CD4-positive, alpha-beta memory T cell (primary cell): ENCODE results near the gene TTN. TPM values are rescaled to one million over a fixed set of nuclear protein-coding genes. Genes with fewer than 3 reads are reported as not detected.

ENCODE experiments used
- CTCF ChIA-PET: fragments of 350-600 bp; sonication (Branson Sonifier 250); formaldehyde crosslinking; loops from one replicate; lab custom pipeline; 2021; ENCODE audit warnings: inconsistent platforms; ENCODE audit not compliant: partially characterized antibody; lab: Charles Lee
- POLR2A ChIA-PET: fragments of 350-600 bp; sonication (Branson Sonifier 250); formaldehyde crosslinking; loops from one replicate; lab custom pipeline; 2021; ENCODE audit not compliant: partially characterized antibody; lab: Charles Lee
- DNase-seq, 5 donors: peaks; one replicate each; pipeline versions ENCODE4 v3.0.0 to v3.0.0-alpha.2; 2020 to 2022; ENCODE audit warnings: mixed read lengths in 1 of 5
- H3K27ac ChIP-seq: one replicate; pipeline ENCODE4 v1.7.0; 2013; ENCODE audit warnings: low read depth, low read length
- H3K27me3 ChIP-seq: 2 replicates; pipeline ENCODE4 v1.7.0; 2013; ENCODE audit warnings: mild to moderate bottlenecking, low read length, moderate library complexity; ENCODE audit not compliant: insufficient read depth
- H3K36me3 ChIP-seq: 2 replicates; pipeline ENCODE4 v1.7.0; 2013; ENCODE audit warnings: mild to moderate bottlenecking, low read length, moderate library complexity; ENCODE audit not compliant: insufficient read depth
- H3K4me1 ChIP-seq: 2 replicates; pipeline ENCODE4 v1.7.0; 2013; ENCODE audit warnings: mild to moderate bottlenecking, low read length, moderate library complexity; ENCODE audit not compliant: insufficient read depth
- H3K4me3 ChIP-seq, 2 donors: one replicate each; pipeline ENCODE4 v1.7.0; 2013; ENCODE audit warnings: low read length in 2 of 2, mild to moderate bottlenecking in 1 of 2
- H3K9me3 ChIP-seq, 2 donors: one replicate each; pipeline ENCODE4 v1.7.0; 2013; ENCODE audit warnings: low read length in 2 of 2, control low read depth in 1 of 2; ENCODE audit not compliant: control insufficient read depth in 1 of 2
- H3K27ac Mint-ChIP-seq, 7 donors: one replicate each; pipeline ENCODE4 v1.8.0; 2020 to 2021; ENCODE audit warnings: mixed read lengths in 7 of 7, mild to moderate bottlenecking in 6 of 7, inconsistent platforms in 3 of 7, moderate library complexity in 3 of 7
- H3K27me3 Mint-ChIP-seq, 2 donors: one replicate each; pipeline ENCODE4 v1.8.0; 2020 to 2021; ENCODE audit warnings: mixed read lengths in 2 of 2
- H3K36me3 Mint-ChIP-seq, 2 donors: one replicate each; pipeline ENCODE4 v1.8.0; 2020 to 2021; ENCODE audit warnings: mixed read lengths in 2 of 2, inconsistent platforms in 1 of 2, mild to moderate bottlenecking in 1 of 2
- H3K4me1 Mint-ChIP-seq, 4 donors: one replicate each; pipeline ENCODE4 v1.8.0; 2020 to 2021; ENCODE audit warnings: mixed read lengths in 4 of 4, mild to moderate bottlenecking in 1 of 4
- H3K4me3 Mint-ChIP-seq, 8 donors: one replicate each; pipeline ENCODE4 v1.8.0; 2020 to 2021; ENCODE audit warnings: mixed read lengths in 8 of 8, mild to moderate bottlenecking in 7 of 8, moderate library complexity in 6 of 8, inconsistent platforms in 3 of 8
- H3K9me3 Mint-ChIP-seq, 8 donors: one replicate each; pipeline ENCODE4 v1.8.0; 2020 to 2021; ENCODE audit warnings: mixed read lengths in 8 of 8, mild to moderate bottlenecking in 5 of 8, inconsistent platforms in 3 of 8, moderate library complexity in 1 of 8
- intact Hi-C: fragments of 100-400 bp; cut with micrococcal nuclease; formaldehyde crosslinking; loops from one replicate; pipeline ENCODE4 v1.15.1; 2023
- polyA plus RNA-seq, 2 donors: library from polyadenylated mRNA; unstranded; fragments of 300-500 nt; fragmentation: Illumina TruSeq; gene quantifications; one replicate each; pipeline ENCODE4 v1.2.3, GENCODE V29; 2021
- total RNA-seq, 2 experiments: library from RNA; stranded (reverse); gene quantifications; one replicate each; pipeline ENCODE4 v1.2.3, GENCODE V29; 2021

The TTN gene
- total and polyA plus RNA-seq, 4 experiments from 2014 or later: 0.22 to 8.6 (median 5.0) TPM

DNA sequence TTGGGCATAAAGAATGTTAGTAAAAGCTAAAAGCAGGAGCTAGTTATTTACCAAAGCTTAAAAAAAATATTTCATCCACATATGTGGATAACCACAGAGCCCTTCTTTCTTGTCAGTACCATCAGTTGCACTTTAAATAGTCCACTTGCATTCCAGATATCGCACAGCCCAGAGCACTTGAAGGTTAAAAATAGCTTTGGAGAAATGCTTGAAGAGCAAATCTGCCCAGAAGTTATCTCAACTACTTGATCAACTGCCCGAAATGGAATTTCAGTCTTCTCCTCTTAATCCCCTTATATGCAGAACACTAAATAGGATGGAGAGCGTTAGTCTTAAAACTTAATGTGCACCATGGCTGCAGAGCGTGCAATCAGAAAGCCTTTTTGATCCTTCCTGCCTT lies 178.6 kb downstream of the TTN start:
- DNase-seq: no peak
- no peaks in the 10 kb centered on the region for H3K9me3 ChIP-seq
- H3K4me1 Mint-ChIP-seq: no peaks in the 10 kb centered on the region
- H3K36me3 ChIP-seq: no peaks in the 10 kb centered on the region
- peaks cover 3 to 4% of the 10 kb centered on the region in 2 donors for H3K36me3 Mint-ChIP-seq
- H3K9me3 Mint-ChIP-seq: no peaks in the 10 kb centered on the region
- no peak overlapping the region for H3K27ac ChIP-seq
- H3K27me3 ChIP-seq: no peaks in the 10 kb centered on the region
- ChIA-PET CTCF (interaction anchor here (1.9 kb wide), 1 partner anchor 72 kb away, joined by 5 read pairs; no protein-coding TSS in a partner anchor), POLR2A (no interaction called here)
- no peak overlapping the region for H3K4me3 Mint-ChIP-seq
- H3K27me3 Mint-ChIP-seq: peaks cover 0 to 1% of the 10 kb centered on the region in 2 donors
- intact Hi-C loops: no loop called here
- no peak overlapping the region for H3K4me3 ChIP-seq
- no peak overlapping the region for H3K27ac Mint-ChIP-seq
- no peaks in the 10 kb centered on the region for H3K4me1 ChIP-seq

DNA sequence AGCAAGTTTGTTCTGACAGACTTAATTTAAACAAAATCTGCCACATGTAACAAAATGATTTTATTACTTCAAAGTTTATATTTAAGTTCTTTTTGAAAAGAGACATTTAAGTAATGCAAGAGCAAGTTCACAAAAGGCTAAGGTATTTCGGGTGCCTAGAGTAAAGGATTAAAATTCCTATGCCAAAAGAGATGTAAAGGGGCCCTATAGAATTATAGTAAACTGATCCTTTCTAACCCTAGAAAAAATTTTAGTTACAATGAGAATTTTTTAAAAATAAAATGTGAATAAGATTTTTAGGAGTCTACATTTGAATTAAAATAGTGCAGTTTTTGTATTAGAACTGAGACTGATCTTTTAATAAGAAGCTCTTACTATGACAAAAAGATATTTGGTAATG lies 179.8 kb downstream of the TTN start:
- no peaks in the 10 kb centered on the region for H3K9me3 Mint-ChIP-seq
- Histone ChIP-seq H3K4me3 (no peak overlapping the region), H3K27ac (no peak overlapping the region), H3K4me1 (no peaks in the 10 kb centered on the region), H3K9me3 (no peaks in the 10 kb centered on the region), H3K27me3 (no peaks in the 10 kb centered on the region), H3K36me3 (no peaks in the 10 kb centered on the region)
- H3K4me3 Mint-ChIP-seq: no peak overlapping the region
- H3K4me1 Mint-ChIP-seq: no peaks in the 10 kb centered on the region
- intact Hi-C loops: no loop called here
- CTCF ChIA-PET: no interaction called here
- DNase-seq: no peak
- POLR2A ChIA-PET: no interaction called here
- peaks cover 0 to 2% of the 10 kb centered on the region in 2 donors for H3K36me3 Mint-ChIP-seq
- no peak overlapping the region for H3K27ac Mint-ChIP-seq
- peaks cover 0 to 1% of the 10 kb centered on the region in 2 donors for H3K27me3 Mint-ChIP-seq

DNA sequence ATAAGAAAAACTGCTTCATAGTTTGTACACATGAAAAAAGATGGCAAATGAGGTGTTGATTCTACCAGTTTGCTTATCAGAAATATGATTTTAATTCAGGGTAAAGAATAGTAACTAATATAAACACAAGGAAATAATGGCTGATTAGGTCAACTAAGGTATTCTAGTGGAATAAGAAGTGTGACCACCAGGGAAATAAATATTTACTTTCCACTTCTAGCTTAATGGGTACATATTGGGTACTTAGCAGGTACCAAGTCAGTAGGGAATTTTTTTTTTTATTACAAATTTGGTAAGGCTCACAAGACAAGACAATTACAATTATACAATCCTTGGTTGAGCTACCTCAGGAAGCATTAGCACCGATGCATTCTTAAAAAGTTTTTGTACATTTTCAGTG lies 191.3 kb downstream of the TTN start:
- Histone ChIP-seq H3K27ac (no peak overlapping the region), H3K9me3 (no peaks in the 10 kb centered on the region), H3K27me3 (no peaks in the 10 kb centered on the region), H3K4me3 (no peak overlapping the region), H3K36me3 (no peaks in the 10 kb centered on the region), H3K4me1 (no peaks in the 10 kb centered on the region)
- H3K9me3 Mint-ChIP-seq: peaks cover 0 to 2% (median 0%) of the 10 kb centered on the region in 8 donors
- no peak for DNase-seq
- no peaks in the 10 kb centered on the region for H3K4me1 Mint-ChIP-seq
- POLR2A ChIA-PET: no interaction called here
- no peak overlapping the region for H3K27ac Mint-ChIP-seq
- CTCF ChIA-PET: no interaction called here
- intact Hi-C loops: no loop called here
- no peaks in the 10 kb centered on the region for H3K27me3 Mint-ChIP-seq
- H3K4me3 Mint-ChIP-seq: no peak overlapping the region
- peaks cover 31 to 53% of the 10 kb centered on the region in 2 donors for H3K36me3 Mint-ChIP-seq

DNA sequence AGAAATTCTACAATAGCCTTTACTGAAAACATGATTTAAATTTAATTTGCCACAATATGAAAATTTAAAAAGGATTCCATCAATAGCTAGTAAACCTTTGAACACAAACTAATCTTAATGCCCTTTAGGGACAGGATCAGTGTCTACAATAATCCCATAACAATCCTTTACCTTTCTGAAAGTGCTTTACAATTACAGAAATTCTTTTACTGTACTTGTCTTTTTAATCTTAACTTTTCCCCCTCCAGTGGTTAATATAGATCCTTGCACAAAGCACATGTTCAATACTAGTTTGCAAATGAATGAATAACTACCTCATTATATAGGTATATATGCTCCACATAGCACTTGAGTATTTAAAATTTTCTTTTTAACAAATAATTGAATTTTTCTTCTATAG lies 204.3 kb downstream of the TTN start:
- Mint-ChIP-seq H3K27ac (no peak overlapping the region), H3K9me3 (no peaks in the 10 kb centered on the region), H3K4me1 (no peaks in the 10 kb centered on the region), H3K27me3 (no peaks in the 10 kb centered on the region), H3K36me3 (peaks cover 71 to 75% of the 10 kb centered on the region in 2 donors), H3K4me3 (no peak overlapping the region)
- ChIA-PET CTCF (no interaction called here), POLR2A (no interaction called here)
- Histone ChIP-seq H3K4me1 (no peaks in the 10 kb centered on the region), H3K36me3 (peaks cover 12% of the 10 kb centered on the region), H3K4me3 (no peak overlapping the region), H3K9me3 (no peaks in the 10 kb centered on the region), H3K27me3 (no peaks in the 10 kb centered on the region), H3K27ac (no peak overlapping the region)
- DNase-seq: no peak
- intact Hi-C loops: no loop called here

DNA sequence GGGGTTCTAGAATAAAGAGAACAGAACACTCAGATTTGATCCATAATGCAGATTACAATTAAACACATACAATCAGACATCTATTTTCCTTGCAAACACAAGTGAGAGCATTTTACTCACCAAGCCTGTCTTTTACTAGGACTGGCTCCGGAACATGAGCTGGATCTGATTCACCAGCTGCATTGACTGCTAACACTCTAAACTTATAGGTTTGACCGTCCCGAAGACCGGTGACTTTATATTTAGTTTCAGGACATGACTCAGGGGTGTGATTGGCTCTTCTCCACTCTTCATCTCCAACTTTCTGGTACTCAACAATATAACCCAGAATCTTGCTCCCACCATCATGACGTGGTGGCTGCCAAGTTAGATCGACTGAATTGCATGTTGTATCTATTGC lies 214.6 kb downstream of the TTN start:
- Histone ChIP-seq H3K27ac (no peak overlapping the region), H3K27me3 (no peaks in the 10 kb centered on the region), H3K4me1 (no peaks in the 10 kb centered on the region), H3K9me3 (no peaks in the 10 kb centered on the region), H3K36me3 (peaks cover 10% of the 10 kb centered on the region), H3K4me3 (no peak overlapping the region)
- H3K4me3 Mint-ChIP-seq: no peak overlapping the region
- H3K9me3 Mint-ChIP-seq: peaks cover 0 to 2% (median 0%) of the 10 kb centered on the region in 8 donors
- ChIA-PET CTCF (no interaction called here), POLR2A (no interaction called here)
- intact Hi-C loops: no loop called here
- no peaks in the 10 kb centered on the region for H3K27me3 Mint-ChIP-seq
- peaks cover 0 to 1% (median 0%) of the 10 kb centered on the region in 4 donors for H3K4me1 Mint-ChIP-seq
- peaks cover 68 to 71% of the 10 kb centered on the region in 2 donors for H3K36me3 Mint-ChIP-seq
- no peak overlapping the region for H3K27ac Mint-ChIP-seq
- DNase-seq: no peak

DNA sequence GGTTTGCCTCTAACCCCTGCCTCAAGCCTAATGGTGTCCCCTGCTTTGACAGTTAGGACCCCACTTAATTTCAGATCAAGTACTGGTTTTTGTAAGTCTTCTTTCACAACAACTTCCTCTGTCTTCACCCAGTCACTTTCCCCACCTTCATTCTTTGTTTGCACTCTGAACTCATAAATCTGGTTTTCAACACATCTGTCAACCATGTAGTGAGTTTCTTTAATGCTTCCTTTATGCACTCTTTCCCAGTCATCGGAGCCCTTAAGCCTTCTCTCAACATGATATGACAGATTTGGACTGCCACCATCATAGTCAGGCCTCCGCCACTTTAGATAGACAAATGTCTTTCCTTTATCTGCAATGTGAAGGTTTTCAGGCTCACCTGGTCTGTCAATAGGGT lies 217.9 kb downstream of the TTN start:
- no peak overlapping the region for H3K27ac Mint-ChIP-seq
- POLR2A ChIA-PET: no interaction called here

DNA sequence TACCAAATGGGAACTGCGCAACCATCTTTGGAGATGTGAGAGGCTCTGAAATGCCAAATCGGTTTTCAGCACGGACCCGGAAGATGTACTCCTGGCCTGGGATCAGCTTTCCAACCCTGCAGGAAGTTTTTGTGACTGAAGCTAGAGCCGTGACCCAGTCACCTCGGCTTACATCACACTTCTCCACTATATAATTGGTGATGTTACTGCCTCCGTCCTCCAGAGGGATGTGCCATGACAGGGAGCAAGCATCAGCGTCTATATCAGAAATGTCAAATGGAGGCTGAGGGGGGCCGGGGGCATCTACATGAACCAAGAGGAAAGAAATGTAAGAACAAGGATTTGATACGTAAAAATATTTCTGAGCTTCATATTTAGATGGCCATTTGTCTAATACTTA lies 222.6 kb downstream of the TTN start:
- Histone ChIP-seq H3K4me1 (no peaks in the 10 kb centered on the region), H3K9me3 (no peaks in the 10 kb centered on the region), H3K36me3 (no peaks in the 10 kb centered on the region), H3K27ac (no peak overlapping the region), H3K27me3 (no peaks in the 10 kb centered on the region), H3K4me3 (no peak overlapping the region)
- H3K27ac Mint-ChIP-seq: no peak overlapping the region
- peaks cover 0 to 1% (median 0%) of the 10 kb centered on the region in 4 donors for H3K4me1 Mint-ChIP-seq
- POLR2A ChIA-PET: no interaction called here
- intact Hi-C loops: no loop called here
- H3K4me3 Mint-ChIP-seq: no peak overlapping the region
- peaks cover 58 to 78% of the 10 kb centered on the region in 2 donors for H3K36me3 Mint-ChIP-seq
- DNase-seq: no peak
- CTCF ChIA-PET: no interaction called here
- H3K9me3 Mint-ChIP-seq: peaks cover 0 to 3% (median 0%) of the 10 kb centered on the region in 8 donors
- H3K27me3 Mint-ChIP-seq: no peaks in the 10 kb centered on the region

More for the DNA sequence above, 217.9 kb downstream of the TTN start:
- intact Hi-C loops: no loop called here
- peaks cover 67 to 83% of the 10 kb centered on the region in 2 donors for H3K36me3 Mint-ChIP-seq
- no peak for DNase-seq
- Histone ChIP-seq H3K4me1 (no peaks in the 10 kb centered on the region), H3K36me3 (peaks cover 10% of the 10 kb centered on the region), H3K4me3 (no peak overlapping the region), H3K27ac (no peak overlapping the region), H3K9me3 (no peaks in the 10 kb centered on the region), H3K27me3 (no peaks in the 10 kb centered on the region)
- H3K9me3 Mint-ChIP-seq: peaks cover 0 to 2% (median 0%) of the 10 kb centered on the region in 8 donors
- no peaks in the 10 kb centered on the region for H3K27me3 Mint-ChIP-seq
- H3K4me3 Mint-ChIP-seq: no peak overlapping the region
- peaks cover 0 to 1% (median 0%) of the 10 kb centered on the region in 4 donors for H3K4me1 Mint-ChIP-seq
- CTCF ChIA-PET: no interaction called here

DNA sequence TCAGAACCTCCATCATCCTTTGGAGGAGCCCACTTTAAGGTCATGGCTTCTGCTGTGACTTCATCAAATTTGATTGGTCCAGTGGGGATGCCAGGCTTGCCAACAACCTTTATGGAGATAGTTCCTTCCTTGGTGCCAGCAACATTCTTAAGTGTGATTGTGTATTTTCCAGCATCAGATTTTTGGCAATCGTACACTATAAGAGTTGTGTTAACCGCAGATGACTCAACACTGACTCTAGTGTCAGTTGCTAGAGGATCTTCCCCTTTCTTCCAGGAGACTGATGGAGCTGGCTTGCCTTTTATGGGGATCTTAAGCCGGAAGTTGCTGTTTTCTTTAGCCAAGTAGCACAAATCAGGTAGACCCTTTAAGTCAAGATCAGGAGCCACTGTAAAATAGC lies 228.2 kb downstream of the TTN start:
- Mint-ChIP-seq H3K27ac (no peak overlapping the region), H3K27me3 (no peaks in the 10 kb centered on the region), H3K36me3 (peaks cover 71 to 81% of the 10 kb centered on the region in 2 donors), H3K4me1 (no peaks in the 10 kb centered on the region), H3K4me3 (no peak overlapping the region), H3K9me3 (peaks cover 0 to 16% (median 4%) of the 10 kb centered on the region in 8 donors)
- no peak for DNase-seq
- Histone ChIP-seq H3K27me3 (no peaks in the 10 kb centered on the region), H3K36me3 (peaks cover 26% of the 10 kb centered on the region), H3K4me3 (no peak overlapping the region), H3K9me3 (no peaks in the 10 kb centered on the region), H3K4me1 (no peaks in the 10 kb centered on the region), H3K27ac (no peak overlapping the region)
- ChIA-PET POLR2A (no interaction called here), CTCF (no interaction called here)
- intact Hi-C loops: no loop called here
